SHP77 treated with DMSO at 0.1 percent for 48 hours (cell line): Measurements from ENCODE around the gene OR3A2.
"Not testable (repeated sequence)": the region's sequence is repeated elsewhere in the genome, so short reads cannot be mapped to it uniquely, and the experiment has no call there.

Experiments
- DNase-seq: peaks from one replicate; lab custom pipeline; 2025; lab: John Stamatoyannopoulos, UW

The OR3A2 gene

GRCh38 chr17:3385869-3386816 is at the start of gene OR3A2:
OR3A2 (minus strand) TSS chr17:3386308.
- no peak for DNase-seq

GRCh38 chr17:3433741-3434140 is 47.6 kb upstream of the OR3A2 start, which contains the start of gene OR1E2:
OR1E2 (minus strand) TSS chr17:3433841; CDS start chr17:3433841, 0 bp downstream.
- DNase-seq = no peak

- not testable (repeated sequence) for DNase-seq
These were observed 47.1 kb upstream of the OR3A2 start for GRCh38 chr17:3433215-3433614.

- no peak for DNase-seq
These were observed 32.1 kb upstream of the OR3A2 start for GRCh38 chr17:3418222-3418621.

GRCh38 chr17:3415610-3416009 is 29.5 kb upstream of the OR3A2 start:
- DNase-seq = no peak

- not testable (repeated sequence) for DNase-seq
These were observed 26.1 kb upstream of the OR3A2 start for GRCh38 chr17:3412216-3412615.

GRCh38 chr17:3411070-3411469 is 25.0 kb upstream of the OR3A2 start, which contains the start of gene OR3A3:
OR3A3 (plus strand) TSS chr17:3411370.
- DNase-seq = no peak

GRCh38 chr17:3403856-3404255 is 17.7 kb upstream of the OR3A2 start:
- not testable (repeated sequence) for DNase-seq

- DNase-seq = no peak
These were observed 15.7 kb upstream of the OR3A2 start for GRCh38 chr17:3401786-3402185.

GRCh38 chr17:3400055-3400454 is 13.9 kb upstream of the OR3A2 start:
- DNase-seq = no peak

GRCh38 chr17:3398310-3398709 is 12.2 kb upstream of the OR3A2 start, which contains the start of gene OR1E1:
OR1E1 (minus strand) TSS chr17:3398410; CDS start chr17:3398410, 0 bp downstream.
- DNase-seq = no peak

GRCh38 chr17:3397801-3398200 is 11.7 kb upstream of the OR3A2 start:
- DNase-seq = not testable (repeated sequence)

- DNase-seq = no peak
These were observed 3.7 kb upstream of the OR3A2 start for GRCh38 chr17:3389791-3390190.

- no peak for DNase-seq
These were observed 4.2 kb downstream of the OR3A2 start for GRCh38 chr17:3381957-3382356.

GRCh38 chr17:3378321-3378720 is 7.8 kb downstream of the OR3A2 start:
- no peak for DNase-seq

- DNase-seq = not testable (repeated sequence)
These were observed 14.9 kb downstream of the OR3A2 start for GRCh38 chr17:3371167-3371566.

GRCh38 chr17:3342782-3343181 is 43.3 kb downstream of the OR3A2 start:
- DNase-seq = not testable (repeated sequence)

- no peak for DNase-seq
These were observed 50.2 kb downstream of the OR3A2 start for GRCh38 chr17:3335876-3336275.

- DNase-seq = no peak
These were observed 67.8 kb downstream of the OR3A2 start for GRCh38 chr17:3318336-3318735.

- DNase-seq = no peak
These were observed 69.3 kb downstream of the OR3A2 start for GRCh38 chr17:3316836-3317235.

- no peak for DNase-seq
These were observed 77.5 kb downstream of the OR3A2 start for GRCh38 chr17:3308603-3309002.

- DNase-seq = no peak
These were observed 87.8 kb downstream of the OR3A2 start, which contains the start of gene OR3A1 for GRCh38 chr17:3298260-3298659. OR3A1 (minus strand) TSS chr17:3298360; CDS start chr17:3292582, 5,778 bp downstream.

- no peak for DNase-seq
These were observed 90.5 kb downstream of the OR3A2 start for GRCh38 chr17:3295632-3296031.
